ENCODE data around the gene NUF2.
"Not testable (repeated sequence)": the region's sequence is repeated elsewhere in the genome, so short reads cannot be mapped to it uniquely, and the experiment has no call there.

Gene NUF2

DNA sequence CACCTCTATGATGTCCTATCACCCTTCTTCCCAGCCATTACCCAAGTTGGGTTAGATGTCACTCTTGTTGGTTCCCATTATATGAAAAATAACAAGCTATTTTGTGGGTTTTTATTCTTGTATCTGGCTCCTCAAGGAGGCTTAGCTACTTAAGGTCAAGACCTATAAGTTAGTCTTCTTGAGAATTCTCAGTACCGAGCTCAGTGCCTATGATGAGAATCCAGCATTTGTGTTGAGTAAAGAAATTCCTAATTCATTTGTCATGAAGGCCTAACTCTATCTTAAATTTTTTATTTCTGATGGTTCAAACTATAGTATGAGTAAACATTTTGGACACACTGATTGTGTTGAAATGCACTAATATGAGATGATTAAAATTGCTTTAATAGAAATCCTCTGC lies 15.9 kb downstream of the NUF2 start:
- DNase-seq, result no peak

DNA sequence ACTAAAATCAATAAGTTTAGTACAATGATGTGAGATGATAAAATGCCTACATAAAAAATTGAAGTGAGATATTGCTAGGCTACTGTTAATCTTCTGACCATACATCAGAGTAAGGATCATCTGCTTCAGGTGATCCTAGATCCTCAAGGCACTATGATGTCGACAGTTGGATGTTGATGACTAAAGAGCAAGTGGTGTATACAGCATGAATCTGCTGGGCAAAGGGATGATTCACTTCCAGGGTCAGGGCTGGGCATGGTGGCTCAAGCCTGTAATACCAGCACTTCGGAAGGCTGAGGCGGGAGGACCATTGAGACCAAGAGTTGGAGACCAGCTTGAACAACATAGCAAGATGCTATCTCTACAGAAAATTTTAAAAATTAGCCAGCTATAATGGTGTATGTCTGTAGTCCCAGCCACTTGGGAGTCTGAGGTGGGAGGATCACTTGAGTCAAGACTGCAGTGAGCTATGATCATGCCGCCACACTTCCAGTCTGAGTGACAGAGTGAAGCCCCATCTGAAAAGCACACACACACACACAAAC lies 24.6 kb downstream of the NUF2 start:
- DNase-seq, result no peak

DNA sequence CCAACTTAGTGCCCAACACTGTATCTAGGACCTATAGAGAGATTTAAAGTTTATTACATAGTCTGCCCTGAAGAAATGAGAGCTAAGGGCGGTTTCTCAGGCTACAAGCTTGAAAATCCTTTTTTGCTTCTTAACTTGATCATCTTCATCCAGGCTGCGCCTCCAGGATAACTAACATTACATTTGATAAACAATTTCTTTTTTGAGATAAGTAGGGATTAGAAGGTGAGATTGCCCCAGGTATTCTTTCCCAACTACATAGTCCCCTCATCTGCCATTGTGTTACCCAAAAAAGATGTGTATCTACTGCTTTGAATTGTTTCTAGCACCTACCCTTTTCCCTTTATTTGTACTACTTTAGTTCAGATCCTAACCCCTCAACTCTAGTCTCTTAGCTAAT lies 25.4 kb downstream of the NUF2 start:
- DNase-seq, result no peak

DNA sequence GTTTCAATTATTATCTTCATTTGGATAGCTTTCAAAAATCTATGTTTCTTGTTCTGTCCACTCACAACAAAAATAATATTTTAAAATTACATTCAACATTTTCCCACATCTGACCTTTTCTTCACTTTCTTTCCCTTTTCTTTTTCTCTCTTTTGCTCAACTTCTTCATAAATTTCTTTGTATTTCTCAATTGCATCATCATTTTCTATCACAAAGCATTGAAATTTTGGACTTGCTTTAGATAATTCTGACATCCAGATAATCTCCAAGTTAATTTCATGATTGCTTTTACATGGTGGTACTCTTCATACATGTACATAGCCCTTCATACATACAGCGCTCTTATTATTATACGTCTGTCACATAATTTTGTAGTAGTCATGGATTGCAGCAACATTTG lies 30.2 kb downstream of the NUF2 start:
- DNase-seq, result no peak

DNA sequence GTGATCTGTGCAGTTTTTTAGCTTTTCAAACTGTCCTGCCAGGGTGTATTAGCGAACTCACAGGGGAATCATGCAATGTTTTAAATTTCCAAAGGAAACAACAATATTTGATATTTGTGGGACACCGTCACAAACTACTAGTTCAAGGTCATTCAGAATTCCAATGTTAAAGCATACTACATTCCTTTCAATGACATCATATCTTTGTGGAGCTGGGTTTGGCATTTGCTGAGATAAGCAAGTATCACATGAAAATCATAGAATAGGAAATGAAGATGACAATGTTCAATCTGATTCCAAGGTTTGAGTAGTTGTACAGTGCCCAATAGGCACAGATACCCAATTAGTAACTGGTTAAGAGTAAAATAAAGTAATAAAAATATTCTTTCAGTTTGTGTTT lies 35.6 kb downstream of the NUF2 start:
- DNase-seq, result no peak

DNA sequence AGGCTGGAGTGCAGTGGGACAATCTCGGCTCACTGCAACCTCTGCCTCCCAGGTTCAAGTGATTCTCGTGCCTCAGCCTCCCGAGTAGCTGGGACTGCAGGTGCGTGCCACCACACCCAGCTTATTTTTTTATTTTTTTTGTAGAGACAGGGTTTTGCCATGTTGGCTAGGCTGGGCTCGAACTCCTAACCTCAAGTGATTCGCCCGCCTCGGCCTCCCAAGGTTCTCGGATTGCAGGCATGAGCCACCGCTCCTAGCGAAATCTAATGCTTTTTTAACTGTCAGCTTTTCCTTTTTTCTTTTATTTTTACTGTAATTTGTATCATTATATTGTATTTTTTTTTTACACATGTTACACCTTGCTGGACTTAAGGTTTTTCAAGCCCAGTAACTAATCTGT lies 36.4 kb downstream of the NUF2 start:
- DNase-seq, result not testable (repeated sequence)

DNA sequence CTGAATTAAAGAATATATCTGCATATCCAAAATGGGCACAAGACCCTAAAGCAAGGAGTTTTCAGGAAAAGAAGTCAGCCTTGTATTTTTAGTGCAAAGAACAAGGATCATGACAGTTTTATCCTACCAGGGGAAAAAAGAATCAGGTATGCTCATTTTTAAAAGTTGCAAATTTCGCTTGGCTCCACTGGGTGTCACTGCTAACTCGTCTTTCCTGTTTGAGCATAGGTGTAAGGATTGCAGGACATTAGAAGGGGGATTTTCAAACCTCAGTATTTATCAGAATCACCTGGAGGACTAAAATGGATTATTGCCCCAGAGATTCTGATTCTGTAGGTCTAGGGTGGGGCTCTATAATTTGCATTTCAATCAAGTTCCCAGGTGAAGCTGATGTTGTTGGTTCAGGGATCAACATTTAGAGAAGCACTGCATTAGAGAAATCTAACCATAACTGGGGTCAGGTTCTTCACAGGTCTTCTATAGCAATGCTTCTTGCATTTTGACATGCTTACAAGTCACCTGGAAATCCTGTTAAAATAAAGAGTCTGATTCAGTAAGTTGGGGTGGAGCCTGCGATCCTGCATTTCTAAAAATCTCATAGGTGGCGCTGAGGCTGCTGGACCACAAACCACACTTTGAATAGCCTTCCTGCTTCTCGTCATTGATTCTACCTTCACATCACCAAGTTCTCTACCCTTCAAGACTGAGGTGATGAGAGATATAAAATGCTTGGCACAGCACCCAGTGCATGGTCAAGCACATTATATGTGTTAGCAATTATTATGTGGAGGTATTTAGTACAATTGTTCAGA lies 39.6 kb downstream of the NUF2 start:
- no peak for DNase-seq

DNA sequence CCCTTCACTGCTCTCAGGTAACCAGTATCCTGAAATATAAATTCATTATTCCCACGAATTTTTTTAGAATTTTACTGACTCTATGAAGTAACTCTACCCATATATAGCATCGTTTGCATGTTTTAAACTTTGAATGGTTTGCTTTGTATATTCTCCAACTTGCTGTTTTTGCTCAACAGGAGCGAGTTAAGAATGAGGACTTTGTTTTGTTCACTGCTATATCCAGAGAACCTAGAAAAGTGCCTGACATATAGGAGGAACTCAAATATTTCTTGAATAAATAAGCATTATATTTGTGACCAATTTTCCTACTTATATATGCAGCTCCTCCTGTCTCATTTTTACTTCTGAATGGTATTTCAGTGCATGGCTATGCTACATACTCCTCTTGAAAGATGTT lies 43.4 kb downstream of the NUF2 start:
- DNase-seq, result no peak

DNA sequence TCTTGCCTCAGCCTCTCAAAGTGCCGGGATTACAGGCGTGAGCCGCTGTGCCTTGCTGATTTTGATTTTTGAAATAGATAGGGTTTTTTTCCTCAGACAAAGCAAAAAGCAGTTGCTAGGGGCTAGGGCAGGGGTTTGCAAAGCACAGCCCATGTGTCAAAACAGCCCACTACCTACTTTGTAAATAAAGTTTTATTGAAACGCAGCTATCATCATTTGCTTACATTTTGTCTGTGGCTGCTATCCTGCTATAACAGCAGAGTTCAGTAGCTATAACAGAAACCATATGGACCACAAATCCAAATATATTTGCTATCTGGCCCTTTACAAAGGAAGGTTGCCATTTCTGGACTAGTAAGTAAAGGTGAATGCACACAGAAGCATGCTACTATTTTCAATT lies 44.8 kb downstream of the NUF2 start:
- DNase-seq, result no peak

DNA sequence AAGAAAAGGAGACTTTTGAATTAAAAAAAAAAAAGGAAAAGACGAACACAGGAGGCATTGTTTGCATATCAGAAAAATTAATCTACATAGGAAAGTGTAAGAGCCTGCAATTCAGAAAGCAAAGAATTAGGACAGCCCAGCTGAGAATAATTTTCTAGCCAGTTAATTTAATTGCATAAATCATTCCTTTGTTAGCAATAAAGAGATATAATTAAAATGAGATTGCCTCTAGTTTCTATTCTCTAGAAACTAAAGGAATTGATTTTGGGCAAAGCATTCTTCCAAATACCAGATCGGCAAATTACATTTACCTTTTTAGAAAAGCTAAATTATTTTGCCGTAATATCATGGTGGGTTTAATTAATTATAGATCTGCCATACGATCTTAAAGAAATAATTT lies 46.0 kb downstream of the NUF2 start:
- no peak for DNase-seq

DNA sequence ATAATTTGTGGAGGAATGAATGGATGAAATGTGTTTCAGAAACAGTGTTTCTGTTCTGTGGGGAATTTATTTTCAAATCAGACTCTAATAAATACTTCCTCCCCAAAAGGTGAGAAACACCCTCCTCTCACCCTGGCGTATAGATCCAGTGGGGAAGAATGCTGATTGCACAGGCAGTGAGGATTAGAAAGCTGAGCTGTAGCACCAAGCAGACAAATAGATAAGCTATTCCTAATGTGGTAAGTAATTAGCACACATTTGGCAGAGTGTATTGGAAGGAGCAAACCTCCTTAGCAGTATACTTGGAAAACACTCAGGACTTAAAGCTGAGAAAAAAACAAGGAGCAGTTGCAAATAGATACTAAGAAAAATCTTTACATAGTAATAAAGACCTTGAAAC lies 50.8 kb downstream of the NUF2 start:
- DNase-seq, result no peak

DNA sequence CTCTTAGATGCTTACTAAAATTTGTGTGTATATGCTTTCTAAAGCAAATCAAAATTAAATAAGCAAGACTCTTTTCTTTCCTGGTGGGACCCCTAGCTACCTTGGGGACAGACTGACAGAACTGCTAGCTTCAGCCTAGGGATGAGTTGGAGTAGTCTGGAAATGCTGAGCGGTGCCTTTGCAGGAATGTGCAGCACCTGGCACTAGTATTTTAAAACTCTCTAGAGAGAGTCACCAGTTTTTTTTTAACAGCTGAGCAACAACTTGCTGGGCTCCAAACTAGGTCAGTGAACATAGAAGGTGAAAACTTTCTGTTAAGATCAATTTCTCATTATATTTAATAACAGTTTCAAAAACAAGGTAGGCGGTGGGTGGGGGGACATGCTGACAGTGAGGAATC lies 56.8 kb downstream of the NUF2 start:
- DNase-seq, result no peak

DNA sequence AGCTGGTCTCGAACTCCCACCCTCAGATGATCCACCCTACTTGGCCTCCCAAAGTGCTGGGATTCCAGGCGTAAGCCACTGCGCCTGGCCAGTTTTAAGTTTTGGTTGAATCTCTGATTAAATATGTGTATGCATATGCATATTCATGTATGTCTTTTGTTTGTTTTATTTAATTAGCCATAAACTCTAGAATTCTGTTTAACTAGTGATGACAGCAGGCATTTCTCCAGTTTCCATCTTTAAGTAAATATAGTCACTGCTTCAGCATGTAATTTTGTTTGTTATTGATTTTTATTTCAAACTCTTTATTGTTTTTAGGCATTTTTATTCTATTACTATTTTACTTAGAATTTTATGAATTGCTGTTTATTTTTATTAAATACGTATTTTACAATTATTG lies 58.0 kb downstream of the NUF2 start:
- no peak for DNase-seq

DNA sequence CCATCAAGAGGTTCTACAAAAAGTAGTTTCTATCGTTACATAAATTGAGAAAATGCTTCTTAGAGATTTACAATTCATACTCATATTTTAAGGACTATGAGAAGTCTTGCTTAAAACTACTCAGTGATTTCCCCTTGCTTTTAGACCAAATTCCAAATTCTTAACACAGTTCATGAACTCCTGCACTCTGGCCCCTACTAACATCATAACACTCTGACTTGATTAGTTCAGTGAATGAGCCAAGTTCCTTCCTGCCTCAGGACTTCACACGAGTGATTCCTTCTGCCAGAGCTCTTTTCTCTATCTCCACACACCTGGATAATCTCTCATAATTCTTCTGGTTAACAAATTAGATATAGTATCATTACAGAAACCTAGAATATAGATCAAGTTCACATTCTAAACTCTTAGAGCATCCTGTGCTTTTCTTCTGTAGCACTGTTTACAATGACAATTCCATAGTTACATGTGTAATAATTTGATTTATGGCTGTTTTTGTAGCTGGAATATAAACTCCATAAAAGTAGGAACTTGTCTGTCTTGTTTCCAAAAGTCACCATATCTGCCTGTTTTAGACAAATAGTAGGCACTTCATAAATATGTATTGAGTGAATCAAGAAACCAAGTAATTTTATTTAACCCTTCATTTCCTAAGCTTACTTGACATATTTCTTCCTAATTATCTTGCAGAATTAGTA lies 59.9 kb downstream of the NUF2 start:
- no peak for DNase-seq

DNA sequence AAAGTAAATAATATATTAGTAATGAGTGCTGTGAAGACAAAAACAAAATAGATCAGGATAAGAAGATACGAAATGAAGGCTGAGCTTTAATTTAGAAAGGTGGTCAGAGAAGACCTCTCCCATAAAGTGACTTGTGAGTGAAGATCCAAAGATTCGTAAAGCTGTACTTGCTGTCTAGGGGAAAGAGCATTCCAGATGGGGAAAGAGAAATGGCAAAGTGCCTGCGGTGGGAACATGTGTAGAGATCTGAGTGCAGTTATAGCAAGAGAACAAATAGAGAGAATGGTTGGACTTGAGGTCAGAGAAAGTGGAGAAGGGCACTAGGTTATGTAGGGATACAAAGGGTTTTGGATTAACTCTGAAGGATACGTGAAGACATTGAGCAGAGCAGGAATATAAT lies 60.6 kb downstream of the NUF2 start:
- no peak for DNase-seq

DNA sequence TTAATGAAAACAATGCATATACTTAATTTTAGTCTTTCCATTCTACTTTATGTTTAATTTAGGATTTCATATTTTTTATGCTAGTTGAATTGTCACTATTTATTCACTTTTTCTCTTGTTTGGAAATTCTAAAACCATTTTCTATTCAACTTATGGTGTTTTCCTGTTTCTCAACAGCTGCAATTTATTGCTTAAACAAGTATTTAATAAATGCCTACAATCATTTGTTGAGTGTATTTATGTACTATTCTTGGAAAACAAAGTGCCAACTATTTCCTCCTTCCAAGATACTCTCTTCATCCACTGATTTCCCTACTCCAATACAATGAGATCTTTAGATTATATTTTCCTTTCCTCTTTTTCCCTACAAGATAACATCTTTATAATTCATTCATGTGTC lies 65.4 kb downstream of the NUF2 start:
- DNase-seq, result no peak

DNA sequence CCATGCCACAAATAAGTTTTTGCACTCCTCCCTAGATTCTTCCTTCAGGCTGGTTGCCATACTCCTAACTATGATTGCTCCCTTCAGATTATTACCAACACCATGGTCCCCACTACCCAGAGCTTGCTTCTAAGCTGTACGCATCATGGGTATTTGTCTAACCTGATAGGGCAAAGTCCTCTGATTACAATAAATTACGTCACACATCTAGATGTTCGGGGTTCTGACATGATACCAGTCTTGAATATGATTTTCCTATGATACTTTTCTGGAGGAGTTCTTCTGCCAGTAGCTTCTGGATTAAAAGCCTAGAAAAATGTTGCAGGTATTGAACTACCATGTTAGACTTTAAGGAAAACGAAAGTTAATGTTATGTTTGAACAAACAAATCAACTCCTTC lies 67.2 kb downstream of the NUF2 start:
- no peak for DNase-seq

DNA sequence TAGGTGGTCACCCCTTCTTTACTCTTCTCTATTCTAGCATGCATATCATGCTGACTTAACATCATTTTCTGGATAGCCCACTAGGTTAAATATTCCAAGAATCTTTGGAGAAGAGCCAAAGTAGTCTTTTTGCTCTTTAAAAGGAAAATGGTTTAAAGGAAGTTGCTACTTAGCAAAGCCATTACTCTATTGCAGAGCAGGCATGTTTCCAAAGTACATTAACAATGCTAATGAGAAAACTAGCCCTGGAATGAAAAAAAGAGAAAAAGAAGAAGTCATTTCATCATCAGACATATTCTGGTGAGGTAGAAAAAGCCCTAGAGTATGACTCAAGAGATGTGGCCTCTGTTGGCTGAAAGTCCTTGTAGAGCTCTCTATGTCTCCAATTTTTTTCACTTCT lies 74.0 kb downstream of the NUF2 start:
- no peak for DNase-seq

DNA sequence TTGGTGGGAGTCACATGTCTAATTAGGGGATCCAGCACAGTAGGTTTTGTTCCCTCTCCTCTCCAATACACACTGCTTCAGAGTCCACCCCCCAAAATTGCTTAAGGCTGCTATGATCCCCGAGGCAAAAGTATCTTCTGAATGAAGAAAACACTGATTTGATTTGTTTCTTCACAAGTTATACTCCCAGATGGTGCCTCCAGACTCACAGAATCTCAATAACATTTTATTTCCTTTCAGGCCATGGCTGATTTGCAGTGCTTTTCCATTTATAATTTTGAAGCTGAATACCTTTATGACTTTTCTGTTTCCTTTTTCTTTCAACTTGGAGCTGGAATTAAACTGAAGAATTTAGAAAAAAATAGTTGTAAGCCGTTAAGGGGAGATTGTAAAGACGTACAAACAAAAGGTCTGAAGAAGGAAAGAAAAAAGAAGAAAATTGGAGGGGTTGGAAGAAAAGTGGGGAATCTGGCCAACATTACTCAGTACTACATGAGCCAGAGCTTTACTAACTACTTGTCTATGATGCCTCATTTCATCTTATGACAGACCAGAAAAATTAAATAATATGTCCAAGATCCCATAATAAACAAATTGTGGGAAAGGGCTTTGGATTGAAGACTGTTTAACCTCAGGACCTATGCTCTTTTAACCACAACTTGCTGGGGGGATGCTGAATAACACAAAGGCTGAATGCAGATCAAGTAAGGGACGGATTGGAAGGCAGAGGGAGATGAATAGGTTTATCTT lies 75.9 kb downstream of the NUF2 start:
- DNase-seq, result no peak

DNA sequence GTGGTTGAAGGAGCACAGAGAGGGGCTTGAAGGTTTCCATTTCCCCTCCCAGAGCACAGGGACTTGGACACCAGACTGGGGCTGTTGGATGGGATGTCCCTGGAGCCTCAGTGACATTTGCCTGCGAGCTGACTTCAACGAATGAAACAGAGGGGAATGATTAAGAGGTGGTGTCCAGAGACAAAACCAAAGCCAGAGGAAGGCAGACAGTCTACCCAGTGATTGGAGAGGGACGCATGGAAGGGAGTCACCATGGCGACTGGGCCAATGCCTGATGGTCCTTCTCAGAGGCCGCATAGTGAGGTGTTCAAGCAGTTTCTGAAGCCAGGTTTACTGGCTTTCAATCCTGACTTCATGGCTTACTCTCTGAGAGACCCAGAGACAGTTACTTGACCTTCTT lies 77.2 kb downstream of the NUF2 start:
- DNase-seq, result no peak

DNA sequence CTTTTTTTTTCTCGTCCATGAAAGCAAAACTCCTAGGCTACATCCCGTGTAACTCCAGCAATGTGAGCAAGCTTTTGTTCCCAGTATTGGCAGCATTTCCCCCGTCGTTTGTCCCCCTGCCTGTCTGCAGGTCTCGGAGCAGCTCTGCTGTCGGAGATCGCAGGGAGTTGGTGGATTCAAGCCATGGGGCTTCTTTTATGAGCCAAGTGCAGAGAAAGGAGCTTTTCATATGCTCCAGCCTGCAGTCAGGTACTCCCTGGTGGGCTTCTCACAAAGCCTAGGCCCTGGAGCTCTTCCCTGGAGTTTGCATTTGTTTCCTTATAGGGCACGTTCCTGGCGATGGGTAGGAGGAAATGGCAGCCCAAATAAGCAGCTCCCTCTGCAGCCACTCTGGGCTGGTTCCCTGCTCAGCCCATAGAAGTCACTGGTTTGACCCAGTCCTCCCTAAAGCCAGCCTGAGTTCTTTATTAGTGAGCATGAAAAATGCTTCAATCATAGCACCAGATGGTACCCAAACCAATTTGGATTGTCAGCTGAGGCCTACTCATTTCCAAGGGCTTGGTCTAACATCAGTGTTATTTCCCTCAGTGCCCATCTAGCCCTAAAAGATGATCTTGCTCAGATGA lies 78.3 kb downstream of the NUF2 start:
- DNase-seq, result no peak

DNA sequence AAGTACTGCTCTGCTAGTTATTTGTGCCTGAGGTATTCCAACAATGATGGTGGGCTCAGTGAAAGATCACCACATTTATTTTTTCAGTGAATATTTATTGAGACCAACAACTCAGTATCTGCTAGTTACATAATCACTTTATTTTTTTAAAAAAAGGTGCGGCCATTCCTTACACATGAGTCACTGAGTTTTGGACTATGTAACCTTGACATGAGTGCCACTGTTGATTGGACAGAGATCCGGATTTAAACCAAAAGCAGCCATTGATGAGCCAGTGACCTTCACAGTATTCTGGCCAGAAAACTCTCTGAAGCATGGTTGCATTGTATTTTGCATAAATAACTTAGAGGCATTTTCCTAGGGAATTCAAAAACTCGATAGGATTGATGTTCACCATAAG lies 79.5 kb downstream of the NUF2 start:
- DNase-seq, result no peak
